HG03139 (cell line): ENCODE measurements around the gene OR10J4.
"Not testable (repeated sequence)": the region's sequence is repeated elsewhere in the genome, so short reads cannot be mapped to it uniquely, and the experiment has no call there.

Source experiments
- ATAC-seq: cut with Tn5 transposase; IDR thresholded peaks from one replicate; pipeline ENCODE4 v1.9.1; 2021; ENCODE audit not compliant: unreplicated experiment

OR10J4 gene

GRCh38 chr1:159431904-159432303 lies at the start of gene OR10J4:
Gene OR10J4, plus strand, starts transcription at chr1:159432204.
- ATAC-seq, result no peak

GRCh38 chr1:159406821-159407220 lies 25.2 kb upstream of the OR10J4 start:
- ATAC-seq, result no peak

- ATAC-seq, result no peak
Measured at GRCh38 chr1:159408862-159409400, 23.1 kb upstream of the OR10J4 start.

GRCh38 chr1:159421821-159422220 lies 10.2 kb upstream of the OR10J4 start:
- ATAC-seq, result no peak

GRCh38 chr1:159428536-159428935 lies 3.5 kb upstream of the OR10J4 start:
- no peak for ATAC-seq

GRCh38 chr1:159429074-159429861 lies 2.7 kb upstream of the OR10J4 start:
- no peak for ATAC-seq

- ATAC-seq, result no peak
Measured at GRCh38 chr1:159430985-159431384, 1.0 kb upstream of the OR10J4 start.

GRCh38 chr1:159436469-159436868 lies 4.5 kb downstream of the OR10J4 start:
- no peak for ATAC-seq

GRCh38 chr1:159439422-159439821 lies 7.4 kb downstream of the OR10J4 start, which contains the start of gene OR10J1:
Gene OR10J1, plus strand, starts transcription at chr1:159439722. Its CDS starts 70 bp downstream, at chr1:159439792.
- ATAC-seq, result no peak

GRCh38 chr1:159441360-159441759 lies 9.4 kb downstream of the OR10J4 start:
- ATAC-seq, result no peak

GRCh38 chr1:159442428-159442827 lies 10.4 kb downstream of the OR10J4 start:
- no peak for ATAC-seq

- no peak for ATAC-seq
Measured at GRCh38 chr1:159443066-159443750, 11.2 kb downstream of the OR10J4 start.

GRCh38 chr1:159444511-159444910 lies 12.5 kb downstream of the OR10J4 start:
- no peak for ATAC-seq

GRCh38 chr1:159448181-159448580 lies 16.2 kb downstream of the OR10J4 start:
- ATAC-seq, result no peak

- not testable (repeated sequence) for ATAC-seq
Measured at GRCh38 chr1:159449605-159450004, 17.6 kb downstream of the OR10J4 start.

- no peak for ATAC-seq
Measured at GRCh38 chr1:159459551-159459950, 27.5 kb downstream of the OR10J4 start.

- ATAC-seq, result no peak
Measured at GRCh38 chr1:159465191-159465603, 33.2 kb downstream of the OR10J4 start.

- no peak for ATAC-seq
Measured at GRCh38 chr1:159468321-159468720, 36.3 kb downstream of the OR10J4 start.

- no peak for ATAC-seq
Measured at GRCh38 chr1:159469921-159470533, 38.0 kb downstream of the OR10J4 start.

- no peak for ATAC-seq
Measured at GRCh38 chr1:159473335-159473734, 41.3 kb downstream of the OR10J4 start.

GRCh38 chr1:159474926-159475325 lies 42.9 kb downstream of the OR10J4 start:
- no peak for ATAC-seq
